Ovary (tissue), 9 donors: ENCODE measurements around the gene TNNT2. TPM values are rescaled to one million over a fixed set of nuclear protein-coding genes. Genes with fewer than 3 reads are reported as not detected.

Experiments used
- DNase-seq, 5 donors: peaks; one replicate each; pipeline ENCODE4 v3.0.0-alpha.2; 2019 to 2020
- H3K27ac ChIP-seq, 2 donors: fragments of 200-600 bp; one replicate each; pipeline versions ENCODE4 v1.5.1 to v1.8.0; 2019 to 2022
- H3K27me3 ChIP-seq: fragments of 200-600 bp; one replicate; pipeline ENCODE4 v1.8.0; 2022
- H3K36me3 ChIP-seq: fragments of 200-600 bp; sonication (generic); one replicate; pipeline ENCODE4 v1.5.1; 2019
- H3K4me1 ChIP-seq: one replicate; pipeline ENCODE4 v1.8.1; 2013; ENCODE audit warnings: mild to moderate bottlenecking, moderate library complexity; ENCODE audit not compliant: insufficient read depth
- H3K4me3 ChIP-seq: fragments of 200-600 bp; sonication (generic); one replicate; pipeline ENCODE4 v1.5.1; 2017
- H3K9me3 ChIP-seq, 2 donors: fragments of 200-600 bp in 1 of 2; sonication (generic) in 1 of 2; one replicate each; pipeline versions ENCODE4 v1.5.1 to v1.8.1; 2013 to 2019; ENCODE audit warnings: mild to moderate bottlenecking in 1 of 2, moderate library complexity in 1 of 2
- EP300 ChIP-seq: sonication (generic); formaldehyde crosslinking; IDR thresholded peaks from one replicate; pipeline ENCODE4 v1.6.1; 2017; ENCODE audit warnings: antibody characterized with exemption
- POLR2A ChIP-seq: fragments of 450-650 bp; IDR thresholded peaks from one replicate; pipeline ENCODE4 v1.6.1; 2017; ENCODE audit warnings: antibody characterized with exemption, mild to moderate bottlenecking, moderate library complexity
- WGBS, 3 donors: extraction: QIAGEN DNeasy Blood & Tissue Kit in 1 of 3; methylation state at CpG; one replicate each; pipeline versions ENCODE4 v1.1.5 to v1.1.7; 2013 to 2017; 5-methylcytosine and 5-hydroxymethylcytosine counted together
- intact Hi-C, 4 donors: fragments of 100-400 bp; cut with DNase I; formaldehyde crosslinking; loops; one replicate each; pipeline versions ENCODE4 v1.11.0 to v1.15.1; 2022 to 2023
- polyA plus RNA-seq, 2 donors: library from polyadenylated mRNA; stranded (reverse); fragments of 200-250 nt in 1 of 2; fragments of 350-450 nt in 1 of 2; fragmentation: Illumina TruSeq in 1 of 2; extraction: RNeasy Lipid Tissue Mini Kit (QIAGEN cat#74804) in 1 of 2; gene quantifications; one replicate each; pipeline ENCODE4 v1.2.3, GENCODE V29; 2013 to 2014
- total RNA-seq, 7 donors: library from RNA; depleted of rRNA in 2 of 7; stranded (reverse); fragments of >200 nt in 2 of 7; fragmentation: NEBNext Ultra II Directional in 3 of 7; extraction: Animal tissue kit (Norgen Biotek cat#: 25700) in 3 of 7; gene quantifications; one replicate each; pipeline versions ENCODE4 v1.1.0 to v1.2.4, GENCODE V29; 2016 to 2023
- TF ChIP-seq, protein P1 (sequence below), 3 donors: fragments of 450-650 bp in 2 of 3; fragments of 200-600 bp in 1 of 3; IDR thresholded peaks; one replicate each; pipeline versions ENCODE4 v1.5.1 to v1.8.0; 2016 to 2022; ENCODE audit warnings: antibody characterized with exemption in 3 of 3, mild to moderate bottlenecking in 1 of 3
- donor health status: DM: no; HTN: no; CAD: no; lungs with moderate emphysema.
- donor health status: DM: no; HTN: no; CAD: no.
- donor health status: Bipolar disorder and iron deficiency.
- donor health status: DM: yes; HTN: yes; CAD: no.
- donor health status: DM: no; HTN: no; CAD: no.
- donor health status: DM: yes; HTN: yes; CAD: no.

The TNNT2 gene
- total and polyA plus RNA-seq, 9 donors = 0.11 to 2.8 (median 1.1) TPM; not detected in 1

GRCh38 chr1:201376464-201377374, 761 bp downstream of the TNNT2 start:
- H3K27me3 ChIP-seq = no peaks in the 10 kb centered on the region
- H3K36me3 ChIP-seq = no peaks in the 10 kb centered on the region
- TF ChIP-seq POLR2A = no peak
- no peak for TF ChIP-seq EP300
- TF ChIP-seq, protein P1, sequence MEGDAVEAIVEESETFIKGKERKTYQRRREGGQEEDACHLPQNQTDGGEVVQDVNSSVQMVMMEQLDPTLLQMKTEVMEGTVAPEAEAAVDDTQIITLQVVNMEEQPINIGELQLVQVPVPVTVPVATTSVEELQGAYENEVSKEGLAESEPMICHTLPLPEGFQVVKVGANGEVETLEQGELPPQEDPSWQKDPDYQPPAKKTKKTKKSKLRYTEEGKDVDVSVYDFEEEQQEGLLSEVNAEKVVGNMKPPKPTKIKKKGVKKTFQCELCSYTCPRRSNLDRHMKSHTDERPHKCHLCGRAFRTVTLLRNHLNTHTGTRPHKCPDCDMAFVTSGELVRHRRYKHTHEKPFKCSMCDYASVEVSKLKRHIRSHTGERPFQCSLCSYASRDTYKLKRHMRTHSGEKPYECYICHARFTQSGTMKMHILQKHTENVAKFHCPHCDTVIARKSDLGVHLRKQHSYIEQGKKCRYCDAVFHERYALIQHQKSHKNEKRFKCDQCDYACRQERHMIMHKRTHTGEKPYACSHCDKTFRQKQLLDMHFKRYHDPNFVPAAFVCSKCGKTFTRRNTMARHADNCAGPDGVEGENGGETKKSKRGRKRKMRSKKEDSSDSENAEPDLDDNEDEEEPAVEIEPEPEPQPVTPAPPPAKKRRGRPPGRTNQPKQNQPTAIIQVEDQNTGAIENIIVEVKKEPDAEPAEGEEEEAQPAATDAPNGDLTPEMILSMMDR (IDR thresholded peaks at IDR 0.05) = no peak
- 39 to 48% (median 48%) methylated on average over 10 to 11 of the region's 11 CpGs for WGBS, 3 donors
- no peaks in the 10 kb centered on the region for H3K9me3 ChIP-seq
- peaks cover 1% of the 10 kb centered on the region for H3K4me1 ChIP-seq
- no peak overlapping the region for H3K4me3 ChIP-seq
- intact Hi-C loops = no loop called here
- no peak for DNase-seq
- no peak overlapping the region for H3K27ac ChIP-seq

DNA sequence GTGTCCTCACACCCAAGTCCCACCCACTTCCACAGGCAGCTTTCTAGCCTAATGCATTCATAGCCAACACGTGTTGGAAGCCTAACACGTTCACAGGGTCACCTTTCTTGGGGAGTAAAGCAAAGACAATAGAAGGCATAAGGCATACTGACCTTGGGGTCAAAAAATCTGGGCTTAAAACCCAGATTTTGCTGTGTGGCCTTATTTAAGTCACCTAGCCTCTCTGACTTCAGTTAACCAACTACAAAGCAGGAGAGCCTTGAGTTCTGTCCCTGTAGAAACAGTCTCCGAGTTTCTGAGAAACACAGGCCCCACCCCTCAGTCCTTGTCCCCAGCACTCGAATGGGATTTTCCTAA, 1.4 kb downstream of the TNNT2 start:
- DNase-seq = no peak

GRCh38 chr1:201375169-201375568, 2.3 kb downstream of the TNNT2 start:
- DNase-seq = no peak
- H3K27me3 ChIP-seq = no peaks in the 10 kb centered on the region

More for the DNA sequence above, 1.4 kb downstream of the TNNT2 start:
- no peaks in the 10 kb centered on the region for H3K9me3 ChIP-seq
- 35 to 46% (median 36%) methylated on average over 4 of the region's 4 CpGs for WGBS, 3 donors
- no peak overlapping the region for H3K27ac ChIP-seq
- H3K4me3 ChIP-seq = no peak overlapping the region
- H3K27me3 ChIP-seq = no peaks in the 10 kb centered on the region
- H3K4me1 ChIP-seq = peaks cover 1% of the 10 kb centered on the region
- H3K36me3 ChIP-seq = no peaks in the 10 kb centered on the region
- intact Hi-C loops = no loop called here
- TF ChIP-seq POLR2A (no peak), EP300 (no peak)
- TF ChIP-seq, protein P1 (IDR thresholded peaks at IDR 0.05) = no peak

GRCh38 chr1:201374364-201374763, 3.1 kb downstream of the TNNT2 start:
- no peaks in the 10 kb centered on the region for H3K36me3 ChIP-seq
- no peak for DNase-seq
- H3K27ac ChIP-seq = no peak overlapping the region
- 42 to 48% (median 48%) methylated on average over 7 of the region's 7 CpGs for WGBS, 3 donors
- no peaks in the 10 kb centered on the region for H3K9me3 ChIP-seq
- intact Hi-C loops = no loop called here
- no peak overlapping the region for H3K4me3 ChIP-seq
- H3K4me1 ChIP-seq = peaks cover 1% of the 10 kb centered on the region
- no peak for TF ChIP-seq EP300
- TF ChIP-seq POLR2A = no peak
- TF ChIP-seq, protein P1 (IDR thresholded peaks at IDR 0.05) = no peak
- H3K27me3 ChIP-seq = no peaks in the 10 kb centered on the region

More at GRCh38 chr1:201375169-201375568, 2.3 kb downstream of the TNNT2 start:
- intact Hi-C loops = no loop called here
- 69 to 77% (median 76%) methylated on average over 4 of the region's 4 CpGs for WGBS, 3 donors
- H3K9me3 ChIP-seq = no peaks in the 10 kb centered on the region
- H3K4me3 ChIP-seq = no peak overlapping the region
- H3K36me3 ChIP-seq = no peaks in the 10 kb centered on the region
- peaks cover 1% of the 10 kb centered on the region for H3K4me1 ChIP-seq
- H3K27ac ChIP-seq = no peak overlapping the region
- no peak for TF ChIP-seq EP300

- H3K4me1 ChIP-seq = no peaks in the 10 kb centered on the region
- no peaks in the 10 kb centered on the region for H3K36me3 ChIP-seq
- no peak overlapping the region for H3K27ac ChIP-seq
- intact Hi-C loops = no loop called here
- H3K27me3 ChIP-seq = no peaks in the 10 kb centered on the region
- 52 to 60% (median 53%) methylated on average over 6 of the region's 6 CpGs for WGBS, 3 donors
- DNase-seq = no peak
- TF ChIP-seq, protein P1 (IDR thresholded peaks at IDR 0.05) = no peak
- TF ChIP-seq EP300 = no peak
- TF ChIP-seq POLR2A = no peak
- no peak overlapping the region for H3K4me3 ChIP-seq
- no peaks in the 10 kb centered on the region for H3K9me3 ChIP-seq
Observed at GRCh38 chr1:201371792-201372191, 5.7 kb downstream of the TNNT2 start.
